GM18507 (cell line): ENCODE data around the gene FBXO47.

Experiments
- DNase-seq: peaks from one replicate; pipeline ENCODE4 v3.0.0; 2011; ENCODE audit warnings: low read depth; ENCODE audit not compliant: insufficient read length; ENCODE audit errors: extremely low spot score
- FAIRE-seq: peaks from 2 replicates; lab custom pipeline; 2011; peaks lifted over from hg19 to GRCh38; lab: Jason Lieb, UNC

Gene FBXO47

GRCh38 chr17:38908676-38909181 lies 58.5 kb downstream of the FBXO47 start:
- DNase-seq: no peak
- no peak for FAIRE-seq

GRCh38 chr17:38907930-38908675 lies 59.1 kb downstream of the FBXO47 start:
- DNase-seq (no peak), FAIRE-seq (no peak)

GRCh38 chr17:38906460-38907228 lies 60.6 kb downstream of the FBXO47 start:
- FAIRE-seq: no peak
- no peak for DNase-seq

DNA sequence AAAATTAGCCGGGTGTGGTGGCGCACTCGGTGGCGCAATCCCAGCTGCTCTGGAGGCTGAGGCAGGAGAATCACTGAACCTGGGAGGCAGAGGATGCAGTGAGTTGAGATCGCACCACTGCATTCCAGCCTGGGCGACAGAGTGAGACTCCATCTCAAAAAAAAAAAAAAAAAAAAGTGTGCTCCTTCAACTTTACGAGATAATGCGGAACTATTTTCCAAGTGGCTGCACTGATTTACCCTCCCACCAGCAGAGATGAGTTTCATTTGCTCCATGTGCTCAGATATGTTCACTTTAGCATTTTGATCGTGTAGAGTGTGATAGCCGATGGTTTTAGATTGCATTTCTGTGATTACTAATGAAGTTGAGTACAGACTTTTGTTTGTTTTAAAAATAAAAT lies 61.8 kb downstream of the FBXO47 start:
- FAIRE-seq: no peak
- DNase-seq: no peak

GRCh38 chr17:38904892-38905291 lies 62.3 kb downstream of the FBXO47 start:
- FAIRE-seq: no peak
- DNase-seq: no peak

DNA sequence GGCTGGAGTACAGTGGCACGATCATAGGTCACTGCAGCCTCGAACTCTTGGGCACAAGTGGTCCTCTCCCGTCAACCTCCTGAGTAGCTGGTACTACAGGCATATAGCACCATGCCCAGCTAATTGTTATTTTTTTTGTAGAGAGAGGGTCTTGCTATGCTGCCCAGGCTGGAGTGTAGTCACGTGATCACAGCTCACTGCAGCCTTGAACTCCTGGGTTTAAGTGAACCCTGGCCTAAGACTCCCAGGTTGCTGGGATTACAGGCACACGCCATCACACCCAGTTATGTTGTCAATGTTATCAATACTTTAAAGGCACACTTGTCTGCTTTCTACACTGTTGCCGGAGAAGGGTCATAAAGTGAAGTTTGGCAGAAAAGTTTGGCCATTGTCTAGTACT lies 63.8 kb downstream of the FBXO47 start:
- FAIRE-seq: no peak

GRCh38 chr17:38900978-38901656 lies 66.1 kb downstream of the FBXO47 start:
- FAIRE-seq (no peak), DNase-seq (no peak)

More for the DNA sequence above, 63.8 kb downstream of the FBXO47 start:
- DNase-seq: no peak

GRCh38 chr17:38899421-38899820 lies 67.8 kb downstream of the FBXO47 start:
- peak; percentile 21 for FAIRE-seq
- no peak for DNase-seq

DNA sequence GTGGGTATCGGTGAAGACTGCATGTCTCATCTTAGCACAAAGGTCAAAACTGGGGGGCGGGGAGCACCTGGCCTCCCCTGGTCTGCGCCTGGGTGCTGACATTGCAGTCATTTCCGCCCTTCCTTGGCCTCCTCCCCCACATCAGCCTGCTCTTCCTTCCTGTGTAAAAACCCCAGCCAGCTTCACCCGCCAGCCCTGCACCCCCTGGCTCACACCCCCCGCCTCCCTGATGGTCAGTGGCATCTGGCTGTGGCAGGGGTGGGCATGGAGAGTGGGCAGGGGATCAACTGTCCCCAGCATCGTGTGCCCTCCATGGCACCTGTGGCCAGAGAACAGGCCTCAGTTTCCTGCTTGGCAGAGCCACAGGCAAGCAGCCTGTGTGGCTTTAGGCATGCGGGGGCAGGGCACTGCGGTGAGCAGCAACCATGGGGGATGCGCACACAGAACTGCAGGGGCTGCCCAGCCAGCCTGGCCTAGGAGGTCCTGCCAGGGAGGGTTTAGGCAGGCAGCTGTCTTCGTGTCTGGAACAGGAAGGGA lies 68.3 kb downstream of the FBXO47 start:
- DNase-seq (peak; percentile 95), FAIRE-seq (peak; percentile 99)

GRCh38 chr17:38898291-38898679 lies 68.9 kb downstream of the FBXO47 start:
- FAIRE-seq (no peak), DNase-seq (no peak)

GRCh38 chr17:38897671-38898290 lies 69.4 kb downstream of the FBXO47 start:
- DNase-seq (no peak), FAIRE-seq (no peak)

DNA sequence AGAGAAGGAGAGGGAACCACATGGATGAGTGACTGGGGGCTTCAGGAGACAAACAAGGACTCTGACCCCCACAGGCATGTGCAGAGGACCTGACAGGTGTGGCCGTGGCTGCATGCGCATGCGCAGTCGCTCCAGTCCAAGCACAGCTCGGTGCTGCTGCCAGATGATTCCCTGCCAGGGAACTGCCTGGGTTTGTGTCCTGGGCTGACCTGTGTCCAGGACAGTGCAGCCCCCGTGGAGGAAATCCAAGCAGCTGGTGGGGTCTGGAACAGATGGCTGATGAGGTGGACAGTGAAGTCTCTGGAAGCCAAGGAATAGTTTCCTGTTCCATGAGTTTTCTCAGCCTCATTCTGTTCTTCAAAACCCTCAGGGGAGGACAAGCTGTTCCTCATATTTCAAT lies 70.0 kb downstream of the FBXO47 start:
- no peak for DNase-seq
- FAIRE-seq: peak; percentile 5

GRCh38 chr17:38896346-38896954 lies 70.8 kb downstream of the FBXO47 start:
- FAIRE-seq (no peak), DNase-seq (no peak)

- DNase-seq (no peak), FAIRE-seq (no peak)
Measured at GRCh38 chr17:38894276-38894675, 72.9 kb downstream of the FBXO47 start.

- DNase-seq: no peak
- no peak for FAIRE-seq
Measured at GRCh38 chr17:38893607-38894006, 73.6 kb downstream of the FBXO47 start.

DNA sequence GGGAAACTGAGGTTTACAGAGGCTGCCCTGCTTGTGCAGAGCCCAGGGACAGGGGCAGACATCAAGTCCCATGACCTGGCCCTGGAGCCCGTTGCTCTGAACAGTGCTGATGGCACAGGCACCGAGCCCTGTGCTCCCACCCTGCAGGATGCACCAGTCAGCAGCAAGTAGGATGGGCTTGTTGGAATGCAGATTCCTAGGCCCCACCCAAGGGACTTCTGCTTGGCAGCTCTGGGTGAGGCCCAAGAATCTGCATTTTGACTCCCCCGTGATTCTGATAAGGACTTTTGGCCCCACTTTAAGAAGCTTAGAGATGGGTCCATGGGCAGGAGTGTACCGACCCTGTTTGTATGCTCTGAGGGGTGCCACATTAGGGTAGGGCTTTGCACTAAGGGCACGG lies 74.1 kb downstream of the FBXO47 start:
- DNase-seq (no peak), FAIRE-seq (no peak)

DNA sequence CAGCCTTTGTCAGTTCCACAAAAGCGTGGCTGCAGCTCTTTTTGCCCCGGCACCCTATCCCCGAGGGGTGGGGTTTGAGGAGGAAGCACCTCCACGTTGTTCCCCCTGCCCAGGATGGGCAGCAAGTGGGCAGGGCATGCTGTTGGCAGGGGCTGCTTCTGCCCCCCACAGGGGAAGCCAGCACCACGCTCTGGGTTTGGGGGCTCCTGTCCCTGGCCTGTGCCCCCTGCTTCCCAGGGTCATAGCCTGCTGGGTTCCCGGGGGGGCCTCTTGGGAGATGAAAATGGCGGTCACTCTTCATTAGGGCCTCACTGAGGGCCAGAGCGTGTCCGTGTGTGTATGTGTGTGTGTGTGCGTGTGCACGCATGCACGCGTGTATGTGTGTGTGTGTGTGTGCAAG lies 74.6 kb downstream of the FBXO47 start:
- no peak for FAIRE-seq
- DNase-seq: no peak

DNA sequence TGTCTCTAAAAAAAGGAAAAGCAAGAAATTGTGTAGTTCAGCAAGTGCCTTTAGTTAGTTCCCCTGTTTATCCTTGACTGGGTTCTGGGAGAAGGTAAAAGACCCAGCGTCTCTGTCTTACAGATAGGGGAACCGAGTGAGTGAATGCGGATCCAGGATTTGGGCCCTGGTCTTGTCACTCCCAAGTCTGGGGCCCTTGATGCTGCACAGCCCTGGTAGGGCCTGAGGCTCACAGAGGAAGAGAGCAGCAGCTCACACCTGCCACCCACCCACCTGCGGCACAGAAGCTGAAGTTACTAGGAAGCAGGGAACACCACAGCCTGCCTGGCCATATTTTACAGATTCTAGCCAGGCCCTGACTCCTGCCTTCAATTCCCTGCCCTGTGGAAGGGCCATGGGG lies 75.1 kb downstream of the FBXO47 start:
- FAIRE-seq (no peak), DNase-seq (no peak)

GRCh38 chr17:38891441-38891840 lies 75.8 kb downstream of the FBXO47 start:
- DNase-seq (no peak), FAIRE-seq (no peak)
